ENCODE data around the gene GFI1. TPM values are rescaled to one million over a fixed set of nuclear protein-coding genes. Genes with fewer than 3 reads are reported as not detected.

Gene GFI1
- total RNA-seq, 1 experiment from 2014 or later, result 0.84 TPM

GRCh38 chr1:92516574-92516973 lies 29.8 kb upstream of the GFI1 start:
- H3K36me3 ChIP-seq (ENCODE audit: low read depth, low read length), result no peaks in the 10 kb centered on the region
- ATAC-seq, result no peak
- no peaks in the 10 kb centered on the region for H3K4me1 ChIP-seq (ENCODE audit: insufficient read depth, low read length)
- H3K9ac ChIP-seq (ENCODE audit: low read length), result no peak overlapping the region
- H3K4me3 ChIP-seq (ENCODE audit: low read length), result no peak overlapping the region
- ChIA-PET POLR2A (ENCODE audit: unreplicated experiment) (no interaction called here), CTCF (no interaction called here)
- H3K4me2 ChIP-seq (ENCODE audit: low read length), result no peak overlapping the region
- no peaks in the 10 kb centered on the region for H4K20me1 ChIP-seq (ENCODE audit: low read length)
- no peaks in the 10 kb centered on the region for H3F3A ChIP-seq (ENCODE audit: low read length, unreplicated experiment)
- no TSS peak for BruUV-seq (replicated peaks)
- H3K79me2 ChIP-seq (ENCODE audit: low read length), result no peaks in the 10 kb centered on the region
- H3K27ac ChIP-seq (ENCODE audit: low read length), result no peak overlapping the region
- H3K27me3 ChIP-seq (ENCODE audit: low read length), result no peaks in the 10 kb centered on the region
- TF ChIP-seq CTCF (conservative IDR thresholded peaks at IDR 0.05; ENCODE audit: low read depth, low read length), result no peak
- no peak for TF ChIP-seq EZH2phosphoT487 (IDR thresholded peaks at IDR 0.05; ENCODE audit: borderline replicate concordance, low read length)
- TF ChIP-seq EZH2 (IDR thresholded peaks at IDR 0.05; ENCODE audit: low read length, unreplicated experiment), result no peak
- no peak for DNase-seq
- intact Hi-C loops (cut with micrococcal nuclease), result no loop called here
- no peaks in the 10 kb centered on the region for H3K9me2 ChIP-seq (replicated peaks; ENCODE audit: low read length)
- no peak overlapping the region for H2AFZ ChIP-seq (ENCODE audit: low read length)
- no peaks in the 10 kb centered on the region for H3K9me3 ChIP-seq (ENCODE audit: low read length)

GRCh38 chr1:92515796-92516201 lies 29.1 kb upstream of the GFI1 start:
- Histone ChIP-seq H3F3A (ENCODE audit: low read length, unreplicated experiment) (no peaks in the 10 kb centered on the region), H3K27me3 (ENCODE audit: low read length) (no peaks in the 10 kb centered on the region), H4K20me1 (ENCODE audit: low read length) (no peaks in the 10 kb centered on the region), H3K27ac (ENCODE audit: low read length) (no peak overlapping the region), H3K4me1 (ENCODE audit: insufficient read depth, low read length) (no peaks in the 10 kb centered on the region), H3K9me2 (replicated peaks; ENCODE audit: low read length) (no peaks in the 10 kb centered on the region), H3K4me3 (ENCODE audit: low read length) (no peak overlapping the region), H3K4me2 (ENCODE audit: low read length) (no peak overlapping the region), H3K9me3 (ENCODE audit: low read length) (no peaks in the 10 kb centered on the region), H3K79me2 (ENCODE audit: low read length) (no peaks in the 10 kb centered on the region), H2AFZ (ENCODE audit: low read length) (no peak overlapping the region), H3K9ac (ENCODE audit: low read length) (no peak overlapping the region), H3K36me3 (ENCODE audit: low read depth, low read length) (no peaks in the 10 kb centered on the region)
- intact Hi-C loops (cut with micrococcal nuclease), result no loop called here
- BruUV-seq (replicated peaks), result no TSS peak
- TF ChIP-seq CTCF (conservative IDR thresholded peaks at IDR 0.05; ENCODE audit: low read depth, low read length) (no peak), EZH2phosphoT487 (IDR thresholded peaks at IDR 0.05; ENCODE audit: borderline replicate concordance, low read length) (no peak), EZH2 (IDR thresholded peaks at IDR 0.05; ENCODE audit: low read length, unreplicated experiment) (no peak)
- ChIA-PET POLR2A (ENCODE audit: unreplicated experiment) (interaction anchor here (0.7 kb wide), 1 partner anchor 212 kb away, joined by 5 read pairs; no protein-coding TSS in a partner anchor), CTCF (no interaction called here)
- ATAC-seq, result no peak
- no peak for DNase-seq

- no peak overlapping the region for H3K9ac ChIP-seq (ENCODE audit: low read length)
- no peaks in the 10 kb centered on the region for H3F3A ChIP-seq (ENCODE audit: low read length, unreplicated experiment)
- H3K9me2 ChIP-seq (replicated peaks; ENCODE audit: low read length), result no peaks in the 10 kb centered on the region
- no peaks in the 10 kb centered on the region for H3K27me3 ChIP-seq (ENCODE audit: low read length)
- no peaks in the 10 kb centered on the region for H3K36me3 ChIP-seq (ENCODE audit: low read depth, low read length)
- no peak overlapping the region for H2AFZ ChIP-seq (ENCODE audit: low read length)
- ATAC-seq (no peak), DNase-seq (no peak)
- ChIA-PET CTCF (no interaction called here), POLR2A (ENCODE audit: unreplicated experiment) (no interaction called here)
- H3K4me1 ChIP-seq (ENCODE audit: insufficient read depth, low read length), result no peaks in the 10 kb centered on the region
- no peak overlapping the region for H3K4me2 ChIP-seq (ENCODE audit: low read length)
- no peaks in the 10 kb centered on the region for H3K9me3 ChIP-seq (ENCODE audit: low read length)
- intact Hi-C loops (cut with micrococcal nuclease), result no loop called here
- H4K20me1 ChIP-seq (ENCODE audit: low read length), result no peaks in the 10 kb centered on the region
- no peak overlapping the region for H3K4me3 ChIP-seq (ENCODE audit: low read length)
- H3K27ac ChIP-seq (ENCODE audit: low read length), result no peak overlapping the region
- H3K79me2 ChIP-seq (ENCODE audit: low read length), result no peaks in the 10 kb centered on the region
- BruUV-seq (replicated peaks), result TSS peak; percentile 3
- TF ChIP-seq EZH2 (IDR thresholded peaks at IDR 0.05; ENCODE audit: low read length, unreplicated experiment), result no peak
- TF ChIP-seq EZH2phosphoT487 (IDR thresholded peaks at IDR 0.05; ENCODE audit: borderline replicate concordance, low read length), result no peak
- no peak for TF ChIP-seq CTCF (conservative IDR thresholded peaks at IDR 0.05; ENCODE audit: low read depth, low read length)
Measured at GRCh38 chr1:92511541-92511940, 24.8 kb upstream of the GFI1 start.
